GM12878 (cell line): ENCODE results near the gene TPO. TPM values are rescaled to one million over a fixed set of nuclear protein-coding genes. Genes with fewer than 3 reads are reported as not detected.
"Not testable (repeated sequence)": the region's sequence is repeated elsewhere in the genome, so short reads cannot be mapped to it uniquely, and the experiment has no call there.

ENCODE experiments used
- ATAC-seq: fragments of 200-7000 bp; cut with Tn5 transposase; 3 replicates; pipeline ENCODE4 v1.9.1; 2020; ENCODE audit warnings: mild to moderate bottlenecking, moderate library complexity
- BruUV-seq: library from RNA; stranded (reverse); fragments of 400-500 nt; replicated peaks from 2 replicates; lab custom pipeline; 2021; lab: Mats Ljungman, UMichigan
- CTCF ChIA-PET: fragments of 300-600 bp; sonication (Branson Sonifier 250); formaldehyde crosslinking; extraction: SDS; loops from one replicate; lab custom pipeline; 2021; ENCODE audit warnings: inconsistent platforms; lab: Yijun Ruan, JAX
- POLR2A ChIA-PET: fragments of 350-600 bp; formaldehyde crosslinking; extraction: SDS; loops from one replicate; lab custom pipeline; 2021; ENCODE audit warnings: inconsistent platforms; lab: Charles Lee
- RAD21 ChIA-PET: fragments of 300-600 bp; sonication (Branson Sonifier 250); formaldehyde crosslinking; loops from one replicate; lab custom pipeline; 2023; ENCODE audit warnings: antibody characterized with exemption; ENCODE audit not compliant: unreplicated experiment; lab: Charles Lee
- SMC1A ChIA-PET: fragments of 300-600 bp; sonication (Branson Sonifier 250); formaldehyde crosslinking; loops from one replicate; lab custom pipeline; 2023; ENCODE audit not compliant: unreplicated experiment, uncharacterized antibody; lab: Charles Lee
- DNase-seq: peaks from one replicate; pipeline ENCODE4 v3.0.0-alpha.2; 2011; ENCODE audit warnings: low read depth, low spot score
- FAIRE-seq: peaks from 3 replicates; lab custom pipeline; 2011; peaks lifted over from hg19 to GRCh38; lab: Jason Lieb, UNC
- H2AFZ ChIP-seq: 2 replicates; pipeline ENCODE4 v1.6.0; 2011; ENCODE audit warnings: low read depth, low read length, control low read depth; ENCODE audit not compliant: control insufficient read depth
- H3K27ac ChIP-seq: 2 replicates; pipeline ENCODE4 v1.5.1; 2011; ENCODE audit warnings: control low read depth; ENCODE audit not compliant: control insufficient read depth, insufficient read depth
- H3K27me3 ChIP-seq, 2 experiments: replicated peaks in 1 of 2; 2 replicates each; pipeline versions ENCODE4 v1.6.0 to v1.6.1; 2011; ENCODE audit warnings: low read length in 1 of 2; ENCODE audit not compliant: control insufficient read depth in 2 of 2, insufficient read depth in 2 of 2
- H3K36me3 ChIP-seq, 2 experiments: 2 replicates each; pipeline ENCODE4 v1.5.1; 2011; ENCODE audit warnings: low read length in 1 of 2; ENCODE audit not compliant: control insufficient read depth in 2 of 2, insufficient read depth in 2 of 2
- H3K4me1 ChIP-seq: 2 replicates; pipeline ENCODE4 v1.6.1; 2011; ENCODE audit warnings: mild to moderate bottlenecking, low read length, moderate library complexity, mixed read lengths; ENCODE audit not compliant: control insufficient read depth, insufficient read depth
- H3K4me2 ChIP-seq: 2 replicates; pipeline ENCODE4 v1.6.0; 2011; ENCODE audit warnings: control low read depth; ENCODE audit not compliant: control insufficient read depth, insufficient read depth
- H3K4me3 ChIP-seq: fragments of 200-600 bp; sonication (generic); 2 replicates; pipeline ENCODE4 v1.5.1; 2016
- H3K79me2 ChIP-seq: 2 replicates; pipeline ENCODE4 v1.6.0; 2011; ENCODE audit warnings: low read length; ENCODE audit not compliant: control insufficient read depth, insufficient read depth
- H3K9ac ChIP-seq: 2 replicates; pipeline ENCODE4 v1.8.0; 2011; ENCODE audit warnings: low read length, control low read depth, mixed read lengths; ENCODE audit not compliant: control insufficient read depth, insufficient read depth
- H3K9me3 ChIP-seq: replicated peaks from 3 replicates; pipeline ENCODE4 v1.5.1; 2011; ENCODE audit warnings: mild to moderate bottlenecking, low read length; ENCODE audit not compliant: control insufficient read depth, insufficient read depth
- H4K20me1 ChIP-seq: 2 replicates; pipeline ENCODE4 v1.6.0; 2011; ENCODE audit not compliant: control insufficient read depth, insufficient read depth
- BCL3 ChIP-seq: IDR thresholded peaks from 2 replicates; pipeline ENCODE4 v1.6.1; 2011; ENCODE audit warnings: borderline replicate concordance, low read depth, mild to moderate bottlenecking, moderate library complexity, low read length; ENCODE audit not compliant: insufficient read depth, poor library complexity, severe bottlenecking
- BHLHE40 ChIP-seq, 2 experiments: fragments of 450-650 bp in 1 of 2; IDR thresholded peaks; 2 replicates each; pipeline ENCODE4 v1.6.1; 2011 to 2017; ENCODE audit warnings: low read depth in 2 of 2, borderline replicate concordance in 1 of 2, improper control_type of control experiment in 1 of 2, low read length in 1 of 2, mild to moderate bottlenecking in 1 of 2
- DPF2 ChIP-seq: fragments of 450-650 bp; IDR thresholded peaks from 2 replicates; pipeline ENCODE4 v1.6.1; 2017; ENCODE audit warnings: mild to moderate bottlenecking
- JUNB ChIP-seq: IDR thresholded peaks from 2 replicates; pipeline ENCODE4 v1.6.1; 2016; ENCODE audit warnings: antibody characterized with exemption, mild to moderate bottlenecking
- ZNF274 ChIP-seq: IDR thresholded peaks from one replicate; pipeline ENCODE4 v1.8.0; 2011; ENCODE audit not compliant: insufficient read length, insufficient read depth
- ZNF622 ChIP-seq: fragments of 450-650 bp; IDR thresholded peaks from 2 replicates; pipeline ENCODE4 v1.6.1; 2017; ENCODE audit warnings: mild to moderate bottlenecking, inconsistent platforms
- ZSCAN29 ChIP-seq: fragments of 450-650 bp; IDR thresholded peaks from 2 replicates; pipeline ENCODE4 v1.6.1; 2017; ENCODE audit warnings: mild to moderate bottlenecking, moderate library complexity
- WGBS: methylation state at CpG from one replicate; pipeline ENCODE4 v1.1.6; 2016; ENCODE audit warnings: low lambda C conversion rate; ENCODE audit not compliant: insufficient replicate concordance, insufficient coverage; ENCODE audit errors: missing lambda C conversion rate; 5-methylcytosine and 5-hydroxymethylcytosine counted together
- in situ Hi-C: fragments of 300-500 bp; cut with MboI; formaldehyde crosslinking; loops from 9 replicates; pipeline ENCODE4 v1.14.3; 2018; ENCODE audit warnings: mixed read lengths
- intact Hi-C: fragments of 100-400 bp; cut with micrococcal nuclease; formaldehyde crosslinking; loops from one replicate; pipeline ENCODE4 v1.14.2; 2022; ENCODE audit not compliant: unreplicated experiment
- polyA plus RNA-seq, 11 experiments: library from polyadenylated mRNA; depleted of rRNA in 4 of 11; unstranded in 6 of 11; stranded (reverse) in 5 of 11; fragments of >200 nt; fragmentation: Nextera tagmentation in 4 of 11; fragmentation: Illumina TruSeq in 1 of 11; extraction: Ambion mirVana in 4 of 11; extraction: Trizol in 1 of 11; gene quantifications; 1 replicate in 1 of 11; 2 replicates in 10 of 11; pipeline versions ENCODE4 v1.2.1 to v1.2.3, GENCODE V29; 2011 to 2016; ENCODE audit warnings: inconsistent platforms in 2 of 11, missing spikeins in 2 of 11, low read depth in 1 of 11
- total RNA-seq, 4 experiments: library from RNA; depleted of rRNA in 3 of 4; stranded (reverse); fragments of >200 nt in 3 of 4; fragmentation: Illumina TruSeq in 1 of 4; extraction: Trizol in 1 of 4; gene quantifications; 2 replicates each; pipeline versions ENCODE4 v1.2.1 to v1.2.3, GENCODE V29; 2013 to 2021

Gene TPO
- total and polyA plus RNA-seq, 10 of the 15 experiments (the other 5 are each of a cell fraction or from before 2014, with no cell fraction given) = 0.07 to 0.11 TPM; not detected in 8

- H2AFZ ChIP-seq, intact Hi-C loops, ATAC-seq, H3K4me3 ChIP-seq, RAD21 ChIA-PET, CTCF ChIA-PET, H3K9me3 ChIP-seq, H3K9ac ChIP-seq, BruUV-seq, POLR2A ChIA-PET, SMC1A ChIA-PET, DNase-seq, H3K4me2 ChIP-seq, H3K27ac ChIP-seq, FAIRE-seq, H3K27me3 ChIP-seq, H4K20me1 ChIP-seq, H3K4me1 ChIP-seq, H3K36me3 ChIP-seq, H3K79me2 ChIP-seq, in situ Hi-C loops: not testable (repeated sequence)
- WGBS = 12% methylated on average over 5 of the region's 5 CpGs
Measured at GRCh38 chr2:1517291-1517690, 104.0 kb downstream of the TPO start.

GRCh38 chr2:1517786-1518185, 104.5 kb downstream of the TPO start:
- intact Hi-C loops (no loop called here), in situ Hi-C loops (no loop called here)
- H3K27me3 ChIP-seq = no peaks in the 10 kb centered on the region
- 29% methylated on average over 5 of the region's 5 CpGs for WGBS
- no peak overlapping the region for H3K27ac ChIP-seq
- FAIRE-seq (no peak), DNase-seq (no peak), ATAC-seq (no peak)
- H3K4me3 ChIP-seq = no peak overlapping the region
- H3K9me3 ChIP-seq = no peaks in the 10 kb centered on the region
- no peaks in the 10 kb centered on the region for H4K20me1 ChIP-seq
- H3K4me2 ChIP-seq = no peak overlapping the region
- CTCF ChIA-PET = no interaction called here
- POLR2A ChIA-PET = no interaction called here
- H3K9ac ChIP-seq = no peak overlapping the region
- H2AFZ ChIP-seq = no peak overlapping the region
- H3K79me2 ChIP-seq = no peaks in the 10 kb centered on the region
- RAD21 ChIA-PET = no interaction called here
- SMC1A ChIA-PET = no interaction called here
- TF ChIP-seq ZNF274 = no peak
- TF ChIP-seq ZNF622 = no peak
- TF ChIP-seq BHLHE40 (IDR thresholded peaks at IDR 0.05; ENCODE audit: borderline replicate concordance in 1 of 2, low read depth in 2 of 2, low read length in 1 of 2) = no peak
- TF ChIP-seq ZSCAN29 = no peak
- TF ChIP-seq BCL3 = no peak
- TF ChIP-seq DPF2 = no peak
- TF ChIP-seq JUNB = no peak
- no peaks in the 10 kb centered on the region for H3K4me1 ChIP-seq
- BruUV-seq = no TSS peak
- no peaks in the 10 kb centered on the region for H3K36me3 ChIP-seq
